ENCODE measurements around the gene LMAN2. TPM values are rescaled to one million over a fixed set of nuclear protein-coding genes. Genes with fewer than 3 reads are reported as not detected.
A peak's percentile ranks its signal among the peaks of the same experiment; 100 is the strongest.

The LMAN2 gene
- 100 to 1,000 TPM; 355 TPM for total RNA-seq
- polyA plus RNA-seq (ENCODE audit: insufficient read depth, low read depth, low replicate concordance): 254 TPM
- long read RNA-seq, donor 1, transcript LMAN2-201 (8 exons, 1,800 nt): major isoform, 89 of 101 reads
- long read RNA-seq, donor 1, partial matches to known transcripts: 0 of 101 reads
- long read RNA-seq, donor 1, other reads (novel, unspliced or antisense): 7 of 101 reads
- long read RNA-seq, donor 2, transcript LMAN2-201 (8 exons, 1,800 nt): major isoform, 37 of 38 reads
- long read RNA-seq, donor 2, partial matches to known transcripts: 0 of 38 reads
- long read RNA-seq, donor 2, other reads (novel, unspliced or antisense): 0 of 38 reads

GRCh38 chr5:177351392-177352329, at the start of gene LMAN2:
LMAN2 (minus strand) TSS chr5:177351668; CDS start chr5:177351647, 21 bp downstream.
- DNase-seq: peak; percentile 97
- H3K4me1 ChIP-seq: peaks cover 16% of the 10 kb centered on the region
- TF ChIP-seq POLR2A (IDR thresholded peaks at IDR 0.05) (no peak), CTCF (IDR thresholded peaks at IDR 0.05) (no peak)
- no peaks in the 10 kb centered on the region for H3K27me3 ChIP-seq
- no peaks in the 10 kb centered on the region for H3K9me3 ChIP-seq
- H3K36me3 ChIP-seq (ENCODE audit: low read depth, missing control alignments): no peaks in the 10 kb centered on the region
- intact Hi-C loops (cut with DNase I; ENCODE audit: low total_unique reads): no loop called here
- H3K4me3 ChIP-seq: peak within 1 kb of the TSS; percentile 70 to 86
- peak within 1 kb of the TSS; percentile 85 to 93 for H3K27ac ChIP-seq
- WGBS, 2 donors: 6 to 11% methylated on average over 34 to 55 of the region's 55 CpGs

GRCh38 chr5:177399997-177400868, 48.8 kb upstream of the LMAN2 start, which contains the start of gene PFN3:
PFN3 (minus strand) TSS chr5:177400661; CDS start chr5:177400576, 85 bp downstream.
- no peaks in the 10 kb centered on the region for H3K9me3 ChIP-seq
- intact Hi-C loops (cut with DNase I; ENCODE audit: low total_unique reads): loop anchor here (5.0 to 10.0 kb wide), 2 partner anchors 57 to 105 kb away; partner anchors contain the start of gene DOK3
- TF ChIP-seq POLR2A (IDR thresholded peaks at IDR 0.05) (no peak), CTCF (IDR thresholded peaks at IDR 0.05) (peak in 1 of 3 experiments; percentile 24)
- H3K27me3 ChIP-seq: no peaks in the 10 kb centered on the region
- H3K27ac ChIP-seq: no peak within 1 kb of the TSS
- H3K4me3 ChIP-seq: peak within 1 kb of the TSS; percentile 42 to 57
- peaks cover 21% of the 10 kb centered on the region for H3K4me1 ChIP-seq
- whole genome bisulfite sequencing, 2 donors: 12 to 16% methylated on average over 42 to 82 of the region's 92 CpGs
- no peaks in the 10 kb centered on the region for H3K36me3 ChIP-seq (ENCODE audit: low read depth, missing control alignments)
- DNase-seq: peak; percentile 84

GRCh38 chr5:177397875-177398390, 46.5 kb upstream of the LMAN2 start:
- no peak overlapping the region for H3K27ac ChIP-seq
- no peaks in the 10 kb centered on the region for H3K9me3 ChIP-seq
- no peak for DNase-seq
- TF ChIP-seq POLR2A (IDR thresholded peaks at IDR 0.05) (no peak), CTCF (IDR thresholded peaks at IDR 0.05) (no peak)
- intact Hi-C loops (cut with DNase I; ENCODE audit: low total_unique reads): loop anchor here (10.0 kb wide), 1 partner anchor 107 kb away; the partner anchor contains the start of gene DOK3
- WGBS, 2 donors: 91 to 96% methylated on average over 14 to 16 of the region's 16 CpGs
- H3K27me3 ChIP-seq: no peaks in the 10 kb centered on the region
- H3K36me3 ChIP-seq (ENCODE audit: low read depth, missing control alignments): no peaks in the 10 kb centered on the region
- H3K4me3 ChIP-seq: no peak overlapping the region
- H3K4me1 ChIP-seq: peaks cover 4% of the 10 kb centered on the region

- Histone ChIP-seq H3K4me3 (no peak overlapping the region), H3K9me3 (no peaks in the 10 kb centered on the region), H3K27ac (no peak overlapping the region), H3K4me1 (no peaks in the 10 kb centered on the region), H3K27me3 (no peaks in the 10 kb centered on the region), H3K36me3 (ENCODE audit: low read depth, missing control alignments) (no peaks in the 10 kb centered on the region)
- 87 to 90% methylated on average over 9 to 10 of the region's 10 CpGs for WGBS, 2 donors
- intact Hi-C loops (cut with DNase I; ENCODE audit: low total_unique reads): loop anchor here (10.0 kb wide), 1 partner anchor 108 kb away; the partner anchor contains the start of gene DOK3
- TF ChIP-seq CTCF (IDR thresholded peaks at IDR 0.05) (no peak), POLR2A (IDR thresholded peaks at IDR 0.05) (no peak)
- DNase-seq: no peak
Observed at GRCh38 chr5:177396807-177397206, 45.3 kb upstream of the LMAN2 start.
